Rectal smooth muscle tissue (tissue), 1 donor: Measurements from ENCODE around the gene HSDL2.
"Not testable (repeated sequence)": the region's sequence is repeated elsewhere in the genome, so short reads cannot be mapped to it uniquely, and the experiment has no call there.

Experiments used
- H3K27ac ChIP-seq: one replicate; pipeline ENCODE4 v1.7.0; 2013; ENCODE audit warnings: low read depth, low read length, inconsistent platforms
- H3K27me3 ChIP-seq: one replicate; pipeline ENCODE4 v1.7.0; 2013; ENCODE audit warnings: low read length; ENCODE audit not compliant: control insufficient read depth, insufficient read depth
- H3K36me3 ChIP-seq: one replicate; pipeline ENCODE4 v1.7.0; 2013; ENCODE audit warnings: low read length; ENCODE audit not compliant: control insufficient read depth, insufficient read depth
- H3K4me1 ChIP-seq: one replicate; pipeline ENCODE4 v1.7.0; 2013; ENCODE audit warnings: low read length; ENCODE audit not compliant: control insufficient read depth, insufficient read depth
- H3K4me3 ChIP-seq: one replicate; pipeline ENCODE4 v1.7.0; 2013; ENCODE audit warnings: low read length
- H3K9ac ChIP-seq: one replicate; pipeline ENCODE4 v1.7.0; 2013; ENCODE audit warnings: low read length

HSDL2 gene

DNA sequence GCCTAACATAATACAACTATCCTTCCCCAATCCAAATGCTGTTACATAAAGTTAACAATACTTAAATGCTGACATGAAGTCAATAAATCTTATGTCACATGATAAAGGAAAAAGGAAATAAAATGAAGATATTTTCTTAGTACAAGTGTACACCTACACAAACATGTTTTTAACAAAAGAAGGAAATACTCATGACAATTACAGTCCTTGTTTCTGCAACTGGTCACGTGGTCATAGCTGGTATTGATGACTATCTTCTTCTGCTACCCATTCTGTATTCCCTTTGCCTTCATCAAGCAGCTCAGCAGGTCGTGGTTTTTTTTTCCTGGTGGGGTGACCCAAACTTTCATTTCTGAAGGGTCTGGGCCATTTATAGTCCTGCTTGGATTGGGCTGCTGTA is 6.2 kb upstream of the HSDL2 start:
- not testable (repeated sequence) for H3K27ac ChIP-seq, H3K36me3 ChIP-seq, H3K27me3 ChIP-seq, H3K9ac ChIP-seq, H3K4me3 ChIP-seq
- peaks cover 11% of the 10 kb centered on the region for H3K4me1 ChIP-seq

DNA sequence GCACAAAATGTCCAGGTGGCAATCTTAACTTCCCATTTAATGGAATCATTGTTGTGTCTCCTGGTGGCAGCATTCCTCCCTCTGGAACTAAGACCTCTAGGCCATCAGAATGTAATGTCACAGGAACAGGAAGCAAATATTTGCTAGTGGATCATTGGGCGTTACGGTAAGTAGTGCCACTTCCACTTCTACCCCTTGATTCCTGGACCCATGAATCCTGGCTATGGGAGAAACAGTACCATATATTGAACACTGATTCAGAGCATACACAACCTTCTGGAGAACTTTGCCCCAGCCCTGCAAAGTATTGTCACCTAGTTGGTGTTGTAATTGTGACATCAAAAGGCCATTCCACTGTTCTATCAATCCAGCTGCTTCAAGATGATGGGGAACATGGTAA is 5.7 kb upstream of the HSDL2 start:
- H3K4me1 ChIP-seq: peaks cover 11% of the 10 kb centered on the region
- not testable (repeated sequence) for H3K9ac ChIP-seq, H3K27me3 ChIP-seq

DNA sequence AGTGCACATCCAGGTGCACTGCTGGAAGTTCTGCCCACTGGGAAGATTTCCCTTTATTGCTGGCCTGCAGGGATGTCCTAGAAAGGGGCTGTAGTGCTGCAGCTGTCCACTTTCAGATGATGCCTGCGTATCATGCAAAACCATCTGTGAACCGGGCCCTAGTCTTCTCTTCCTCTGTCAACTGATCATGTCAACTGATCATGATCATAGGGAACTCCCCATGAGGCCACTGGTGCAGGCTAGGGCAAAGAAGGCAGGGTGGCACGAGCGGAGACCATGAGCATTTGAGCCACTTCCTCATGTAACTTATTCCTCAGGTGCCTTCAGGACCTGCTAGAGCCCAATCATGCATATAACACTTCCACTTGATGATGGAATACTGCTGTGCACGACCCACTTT is 4.5 kb upstream of the HSDL2 start:
- no peaks in the 10 kb centered on the region for H3K27me3 ChIP-seq
- H3K9ac ChIP-seq: no peak overlapping the region
- H3K4me1 ChIP-seq: peaks cover 11% of the 10 kb centered on the region
- H3K4me3 ChIP-seq: no peak overlapping the region
- no peak overlapping the region for H3K27ac ChIP-seq
- no peaks in the 10 kb centered on the region for H3K36me3 ChIP-seq

More for the DNA sequence above, 5.7 kb upstream of the HSDL2 start:
- H3K4me3 ChIP-seq, H3K36me3 ChIP-seq, H3K27ac ChIP-seq: not testable (repeated sequence)

DNA sequence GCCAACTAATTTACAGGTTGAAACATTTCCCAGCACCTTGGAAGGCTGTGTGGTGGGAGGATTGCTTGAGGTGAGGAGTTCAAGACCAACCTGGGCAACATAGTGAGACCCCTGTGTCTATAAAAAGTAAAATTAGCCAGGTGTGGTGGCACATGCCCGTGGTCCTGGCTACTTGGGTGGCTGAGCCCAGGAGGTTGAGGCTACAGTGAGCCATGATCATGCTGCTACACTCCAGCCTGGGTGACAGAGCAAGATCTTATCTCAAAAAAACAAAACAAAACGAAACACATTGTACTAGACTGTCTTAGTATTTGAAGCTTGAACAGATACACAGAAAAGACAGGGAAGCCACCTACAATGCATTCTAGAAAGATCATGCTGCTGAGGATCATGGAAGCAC is 2.8 kb upstream of the HSDL2 start:
- H3K9ac ChIP-seq: no peak overlapping the region
- no peak overlapping the region for H3K27ac ChIP-seq
- H3K4me3 ChIP-seq: no peak overlapping the region
- peaks cover 11% of the 10 kb centered on the region for H3K4me1 ChIP-seq
- no peaks in the 10 kb centered on the region for H3K36me3 ChIP-seq
- H3K27me3 ChIP-seq: no peaks in the 10 kb centered on the region

- Histone ChIP-seq H3K4me1 (peaks cover 11% of the 10 kb centered on the region), H3K4me3 (peak overlapping the region; percentile 96), H3K27me3 (no peaks in the 10 kb centered on the region), H3K27ac (no peak overlapping the region), H3K9ac (no peak overlapping the region), H3K36me3 (no peaks in the 10 kb centered on the region)
Observed at GRCh38 chr9:112377684-112378327, 2.1 kb upstream of the HSDL2 start.

- no peaks in the 10 kb centered on the region for H3K27me3 ChIP-seq
- H3K4me1 ChIP-seq: peaks cover 11% of the 10 kb centered on the region
Observed at GRCh38 chr9:112378328-112379176, 1.4 kb upstream of the HSDL2 start.

GRCh38 chr9:112379177-112380101 is 469 bp upstream of the HSDL2 start:
- no peaks in the 10 kb centered on the region for H3K36me3 ChIP-seq
- H3K4me3 ChIP-seq: peak overlapping the region; percentile 96
- peak overlapping the region; percentile 69 for H3K9ac ChIP-seq
- no peaks in the 10 kb centered on the region for H3K27me3 ChIP-seq
- H3K4me1 ChIP-seq: peaks cover 12% of the 10 kb centered on the region
- peak overlapping the region; percentile 99 for H3K27ac ChIP-seq

More at GRCh38 chr9:112378328-112379176, 1.4 kb upstream of the HSDL2 start:
- H3K36me3 ChIP-seq: no peaks in the 10 kb centered on the region
- H3K4me3 ChIP-seq: peak overlapping the region; percentile 96
- H3K27ac ChIP-seq: peak overlapping the region; percentile 99
- H3K9ac ChIP-seq: peak overlapping the region; percentile 69

DNA sequence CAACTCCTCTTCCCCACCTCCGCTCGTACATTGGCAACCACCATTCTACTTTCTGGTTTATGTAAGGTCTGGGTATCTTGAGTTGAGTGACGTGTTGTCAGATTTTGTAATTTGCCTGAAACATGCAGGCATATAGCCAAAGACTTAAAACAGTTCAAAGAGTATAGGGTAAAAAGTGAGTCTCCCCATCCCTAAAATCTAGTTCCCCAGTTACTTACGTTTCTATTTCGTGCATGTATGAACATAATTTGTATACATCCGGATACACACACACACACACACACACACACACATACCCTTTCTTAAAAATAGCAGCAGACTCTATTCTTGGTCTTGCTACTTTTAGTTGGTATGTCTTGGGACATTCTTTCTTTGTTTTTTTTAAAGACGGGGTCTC is 915 bp downstream of the HSDL2 start:
- Histone ChIP-seq H3K36me3 (peaks cover 2% of the 10 kb centered on the region), H3K4me3 (peak overlapping the region; percentile 83), H3K27me3 (no peaks in the 10 kb centered on the region), H3K9ac (no peak overlapping the region), H3K4me1 (peaks cover 13% of the 10 kb centered on the region), H3K27ac (peak overlapping the region; percentile 27)

- Histone ChIP-seq H3K27ac (no peak overlapping the region), H3K9ac (no peak overlapping the region), H3K4me3 (no peak overlapping the region), H3K36me3 (peaks cover 2% of the 10 kb centered on the region), H3K27me3 (no peaks in the 10 kb centered on the region), H3K4me1 (peaks cover 13% of the 10 kb centered on the region)
Observed at GRCh38 chr9:112382066-112382465, 2.2 kb downstream of the HSDL2 start.

GRCh38 chr9:112382501-112383364 is 2.8 kb downstream of the HSDL2 start:
- H3K4me3 ChIP-seq: no peak overlapping the region

DNA sequence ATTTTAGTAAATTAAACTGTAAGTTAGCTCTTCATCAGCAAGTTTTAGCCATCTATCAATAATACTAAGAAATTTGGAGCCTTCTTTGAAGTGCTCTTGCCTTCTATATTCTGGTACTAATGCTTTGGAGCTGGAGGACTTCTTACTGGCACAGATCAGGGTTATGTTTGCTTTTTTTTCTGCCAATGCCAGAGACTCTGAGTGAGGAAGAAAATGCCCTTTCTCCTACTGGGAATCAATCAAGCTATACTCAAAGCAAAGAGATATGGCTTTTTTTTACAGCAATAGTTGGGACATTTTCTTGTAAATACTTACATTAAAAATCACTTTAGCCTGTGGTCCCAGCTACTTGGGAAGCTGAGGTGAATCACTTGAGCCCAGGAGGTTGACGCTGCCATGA is 4.3 kb downstream of the HSDL2 start:
- Histone ChIP-seq H3K27ac (no peak overlapping the region), H3K36me3 (peaks cover 2% of the 10 kb centered on the region), H3K9ac (no peak overlapping the region), H3K27me3 (no peaks in the 10 kb centered on the region), H3K4me3 (no peak overlapping the region), H3K4me1 (peaks cover 2% of the 10 kb centered on the region)

More at GRCh38 chr9:112382501-112383364, 2.8 kb downstream of the HSDL2 start:
- Histone ChIP-seq H3K27ac (no peak overlapping the region), H3K9ac (no peak overlapping the region), H3K27me3 (no peaks in the 10 kb centered on the region), H3K4me1 (peaks cover 11% of the 10 kb centered on the region), H3K36me3 (peaks cover 2% of the 10 kb centered on the region)
